Stimulated activated CD4-positive, alpha-beta T cell treated with anti-CD3 and anti-CD28 coated beads, TNF-alpha, amount 100 ng/mL, for 1 hour (primary cell): Measurements from ENCODE around the gene GTF2H4.
"Not testable (repeated sequence)": the region's sequence is repeated elsewhere in the genome, so short reads cannot be mapped to it uniquely, and the experiment has no call there.

ENCODE experiments used
- DNase-seq, 3 donors: peaks; one replicate each; pipeline ENCODE4 v3.0.0-alpha.2; 2020; ENCODE audit warnings: low read depth in 3 of 3, low spot score in 1 of 3

Gene GTF2H4

DNA sequence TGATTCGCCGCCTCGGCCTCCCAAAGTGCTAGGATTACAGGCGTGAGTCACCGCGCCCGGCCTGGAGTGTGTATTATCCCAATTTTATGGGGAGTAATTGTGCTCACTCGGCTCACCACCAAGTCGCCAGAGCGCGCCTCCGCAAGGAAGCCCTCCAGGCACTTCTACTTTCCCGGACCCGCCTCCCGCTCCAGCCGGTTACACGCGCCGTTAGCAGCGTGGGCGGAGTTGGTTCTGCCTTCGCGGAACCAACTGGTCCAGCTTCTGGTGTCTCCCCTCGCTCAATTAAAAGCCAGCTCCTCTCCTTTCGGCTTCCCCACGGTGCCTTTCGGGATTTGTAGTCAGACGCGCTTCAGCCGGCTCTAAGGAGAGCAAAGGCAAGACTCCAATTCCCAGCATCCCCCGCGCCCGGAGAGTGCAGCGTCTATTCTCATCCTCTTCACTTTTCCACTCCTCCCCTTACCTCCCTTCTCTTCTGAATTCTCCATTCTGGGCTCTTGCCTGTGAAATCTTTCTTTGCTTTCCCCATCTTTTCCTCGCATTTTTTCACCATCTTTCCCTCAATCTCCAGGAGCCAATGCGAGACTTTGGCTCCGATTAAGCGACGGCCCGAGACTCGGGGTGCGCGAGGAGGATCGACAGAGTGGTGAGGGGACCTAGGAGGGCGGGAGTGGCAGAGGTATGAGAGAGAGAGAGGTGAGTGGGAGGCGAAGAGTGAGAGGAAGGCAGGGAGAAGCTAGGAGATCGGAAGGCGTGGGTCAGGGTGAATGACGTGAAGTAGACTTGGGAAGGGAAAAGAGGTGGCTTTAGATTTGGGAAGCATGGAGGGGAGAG is at the start of gene GTF2H4:
GTF2H4 (plus strand) TSS at position 450 of the 834 bp plus-strand sequence.
- peak; percentile 86 to 88 (median 87) for DNase-seq

- DNase-seq = not testable (repeated sequence)
Observed at GRCh38 chr6:30859726-30860125, 48.3 kb upstream of the GTF2H4 start.

GRCh38 chr6:30861257-30862048 is 46.6 kb upstream of the GTF2H4 start:
- no peak for DNase-seq

DNA sequence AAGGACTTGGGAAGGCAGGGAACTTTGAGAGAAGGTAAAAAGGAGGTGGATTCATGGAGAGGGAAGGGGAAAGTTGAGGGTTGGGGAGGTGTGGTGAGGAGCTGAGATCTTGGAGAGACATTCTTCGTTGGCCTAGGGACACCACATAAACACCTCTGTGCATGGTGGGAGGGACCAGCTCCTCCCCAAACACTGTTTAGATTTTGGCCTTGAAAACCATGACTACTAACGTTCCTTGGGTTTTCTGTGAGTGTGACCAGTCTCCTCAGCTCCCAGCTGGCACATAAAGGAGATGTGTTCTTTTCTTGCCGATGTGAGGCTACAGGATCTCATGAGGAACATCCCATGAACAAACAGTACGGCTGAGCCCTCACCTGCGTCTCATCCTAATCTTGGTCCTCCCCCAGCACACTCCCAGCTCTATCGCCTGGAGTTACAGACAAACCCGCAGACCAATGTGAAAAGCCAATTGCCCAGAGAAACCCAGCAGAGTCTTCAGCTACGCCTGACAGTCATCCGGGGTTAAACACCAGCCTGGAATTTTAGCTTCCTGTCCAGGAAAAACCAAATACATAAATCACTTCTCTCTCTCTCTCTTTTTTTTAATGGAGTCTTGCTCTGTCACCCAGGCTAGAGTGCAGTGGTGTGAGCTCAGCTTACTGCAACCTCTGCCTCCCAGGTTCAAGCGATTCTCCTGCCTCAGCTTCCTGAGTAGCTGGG is 45.7 kb upstream of the GTF2H4 start:
- DNase-seq = no peak

DNA sequence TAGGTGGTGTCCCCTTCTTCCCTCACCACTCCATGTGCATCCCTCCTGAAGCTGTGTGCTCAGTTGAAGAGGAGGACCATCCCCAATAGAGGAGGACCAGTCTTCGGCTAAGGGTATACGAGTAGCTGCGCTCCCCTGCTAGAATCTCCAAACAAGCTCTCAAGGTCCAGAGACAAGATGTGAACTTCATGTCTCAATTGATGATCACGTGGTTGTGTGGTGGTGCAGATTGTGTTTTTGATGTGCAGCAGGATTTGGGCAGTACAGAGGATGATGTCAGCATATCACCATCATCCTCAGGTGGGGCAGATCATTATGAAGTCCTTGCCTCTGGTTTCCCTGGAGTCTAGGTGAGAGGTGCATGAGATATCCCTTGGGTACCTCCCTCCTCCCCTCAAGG is 43.7 kb upstream of the GTF2H4 start:
- no peak for DNase-seq

- not testable (repeated sequence) for DNase-seq
Observed at GRCh38 chr6:30869241-30869749, 38.7 kb upstream of the GTF2H4 start.

GRCh38 chr6:30870546-30870945 is 37.5 kb upstream of the GTF2H4 start:
- no peak for DNase-seq

DNA sequence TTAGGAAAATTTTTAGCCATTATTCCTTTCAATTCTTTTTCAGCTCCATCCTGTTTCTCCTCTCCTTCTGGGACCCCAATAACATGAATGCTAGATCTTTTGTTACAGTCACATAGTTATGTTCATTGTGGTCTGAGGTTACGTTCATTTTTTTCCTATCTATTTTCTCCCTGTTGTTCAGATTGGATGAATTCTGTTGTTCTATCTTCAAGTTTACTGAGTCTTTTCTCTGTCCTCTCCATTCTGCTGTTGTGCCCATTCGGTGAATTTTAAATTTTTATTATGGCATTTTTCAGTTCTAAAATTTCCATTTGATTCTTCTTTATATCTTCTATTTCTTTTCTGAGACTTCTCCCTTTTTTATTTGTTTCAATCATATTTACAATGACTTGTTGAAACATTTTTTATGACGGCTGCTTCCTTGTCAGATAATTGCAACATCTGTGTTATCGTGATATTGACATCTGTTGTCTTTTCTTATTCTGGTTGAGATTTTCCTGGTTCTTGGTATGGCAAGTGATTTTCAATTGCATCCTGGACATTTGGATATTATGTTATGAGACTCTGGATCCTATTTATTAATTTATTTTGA is 36.3 kb upstream of the GTF2H4 start:
- DNase-seq = no peak

- DNase-seq = no peak
Observed at GRCh38 chr6:30873137-30873640, 34.8 kb upstream of the GTF2H4 start.

- not testable (repeated sequence) for DNase-seq
Observed at GRCh38 chr6:30873795-30874194, 34.2 kb upstream of the GTF2H4 start.

GRCh38 chr6:30875244-30876038 is 32.6 kb upstream of the GTF2H4 start:
- DNase-seq = no peak

DNA sequence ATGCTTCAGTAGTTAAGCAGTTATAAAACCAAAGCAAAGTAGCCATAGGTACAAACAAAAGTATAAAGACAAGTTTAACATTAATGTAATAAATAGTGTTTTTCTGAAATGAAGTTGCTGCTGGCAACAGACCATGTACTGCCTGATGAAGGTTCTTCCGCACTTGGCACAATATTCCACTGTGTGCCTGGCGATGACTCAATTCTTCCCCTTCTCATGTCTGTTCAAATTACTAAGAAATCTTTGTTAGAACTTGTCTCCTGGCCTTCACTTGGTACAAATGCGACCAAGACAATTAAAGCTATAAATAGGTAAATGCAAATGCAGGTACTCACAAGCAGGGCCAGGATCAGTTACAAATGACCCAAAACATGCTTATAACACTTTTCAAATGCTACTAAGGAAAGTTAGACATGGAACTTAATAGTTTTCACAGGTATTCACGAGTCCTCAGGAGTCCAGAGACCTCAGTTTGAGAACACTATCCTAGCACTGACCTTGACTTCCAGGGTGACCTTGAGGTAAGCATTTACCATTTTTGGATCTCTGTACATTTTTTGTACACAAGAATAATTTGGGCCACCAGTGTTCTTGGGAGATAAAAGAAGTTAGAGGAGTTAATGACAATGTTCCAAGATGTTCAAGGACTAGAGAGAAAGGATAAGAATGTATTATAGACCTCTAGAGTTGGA is 31.8 kb upstream of the GTF2H4 start:
- no peak for DNase-seq

DNA sequence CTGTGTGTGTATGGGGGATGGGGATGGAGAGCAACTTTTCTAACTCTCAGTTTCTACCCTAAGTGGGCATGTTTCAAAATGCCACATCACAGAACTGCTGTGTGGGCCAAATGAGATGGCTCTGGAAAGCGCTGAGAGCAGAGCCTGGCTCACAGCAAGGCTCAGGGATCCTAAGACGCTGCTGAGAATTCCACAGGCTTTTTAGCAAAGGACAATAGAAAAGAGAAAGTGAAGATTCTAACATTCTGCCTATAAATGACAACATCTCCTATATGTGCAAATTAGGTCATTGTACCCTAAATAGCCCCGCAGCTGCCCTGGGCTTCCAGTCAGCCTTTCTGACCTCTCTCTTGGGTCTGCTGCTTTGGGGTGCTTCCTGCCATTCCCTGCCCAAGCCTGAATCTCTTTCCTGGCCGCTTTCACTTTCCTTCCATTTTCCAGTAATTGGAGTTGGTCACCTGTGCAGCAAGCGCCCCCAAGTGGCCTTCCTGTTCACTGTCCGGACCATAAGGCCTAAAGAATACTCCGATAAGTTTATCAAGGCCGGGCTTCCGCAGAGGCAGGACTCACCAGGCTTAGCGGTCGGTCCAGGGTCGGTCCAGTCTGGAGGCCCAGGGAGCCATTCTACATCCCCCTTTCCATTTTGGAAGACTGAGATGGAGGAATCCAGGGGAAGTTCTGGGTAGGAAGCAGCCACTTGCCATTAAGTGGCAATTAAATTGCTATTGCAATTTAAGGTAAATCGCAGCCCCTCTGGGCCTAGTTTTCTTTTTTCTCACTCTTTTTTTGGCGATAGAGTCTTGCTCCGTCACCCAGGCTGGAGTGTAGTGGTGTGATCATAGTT is 30.4 kb upstream of the GTF2H4 start:
- DNase-seq = peak; percentile 35 to 54 (median 46)

GRCh38 chr6:30879684-30880427 is 28.2 kb upstream of the GTF2H4 start:
- no peak for DNase-seq

- DNase-seq = no peak
Observed at GRCh38 chr6:30880698-30881252, 27.2 kb upstream of the GTF2H4 start.

GRCh38 chr6:30881392-30882203 is 26.4 kb upstream of the GTF2H4 start:
- no peak for DNase-seq
